Measurements from ENCODE around the gene KCNQ5.

The KCNQ5 gene

DNA sequence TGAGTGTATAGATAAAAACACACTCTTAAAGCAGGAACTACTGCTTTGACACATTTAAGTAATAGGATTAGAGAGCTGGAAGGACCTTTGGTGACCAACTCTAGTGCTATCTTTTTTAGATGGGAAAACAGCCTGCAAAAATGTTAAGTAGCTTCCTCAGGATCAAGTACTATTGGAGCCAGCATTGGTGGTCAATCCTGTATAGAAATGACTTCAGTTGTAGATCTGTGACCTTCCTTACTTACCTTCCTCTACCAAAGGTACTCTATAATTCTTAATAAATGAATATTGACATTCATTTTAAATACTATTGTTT is 18.7 kb downstream of the KCNQ5 start:
- DNase-seq, result no peak

- peak; percentile 27 for DNase-seq
Observed at GRCh38 chr6:72642435-72642834, 20.6 kb downstream of the KCNQ5 start.

- DNase-seq, result no peak
Observed at GRCh38 chr6:72643214-72643613, 21.4 kb downstream of the KCNQ5 start.

DNA sequence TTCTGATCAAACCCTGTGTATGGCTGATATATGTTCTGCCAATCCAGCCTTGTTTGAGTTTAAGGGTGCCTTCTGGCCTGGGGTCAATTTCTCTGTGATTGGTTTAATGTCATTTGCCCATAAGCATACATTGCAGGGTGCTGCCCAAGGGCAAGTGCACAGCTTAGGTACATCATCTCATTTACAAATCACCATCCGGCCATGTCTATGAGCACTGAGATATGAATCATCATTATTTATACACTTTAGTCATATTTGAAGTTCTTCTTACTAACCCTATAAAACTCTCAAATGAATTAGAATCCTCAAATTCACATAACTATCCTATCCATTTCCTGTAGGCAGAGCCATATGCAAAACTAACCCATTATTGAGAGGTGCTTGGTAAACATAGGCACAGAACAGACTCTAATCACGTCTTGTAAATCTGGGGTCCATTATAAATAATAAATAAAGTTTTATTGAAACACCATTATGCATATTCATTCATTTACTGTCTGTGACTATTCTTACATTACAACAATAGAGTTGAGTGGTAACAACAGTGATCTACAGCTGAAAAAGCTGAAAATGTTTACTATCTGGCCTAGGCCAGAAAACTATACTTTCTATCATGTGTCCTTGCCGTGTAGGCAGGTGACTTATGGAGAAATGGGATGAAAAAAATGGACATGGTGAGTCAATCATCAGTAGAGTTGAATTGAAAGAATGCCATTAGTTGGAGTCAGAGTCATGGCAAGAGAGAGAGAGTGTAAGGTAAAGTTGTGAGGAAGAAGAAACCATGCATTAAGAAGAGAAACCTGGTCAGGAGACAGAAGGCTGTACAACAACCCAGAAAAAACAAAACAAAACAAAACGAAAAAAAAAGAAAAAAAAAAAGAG is 25.0 kb downstream of the KCNQ5 start:
- DNase-seq, result no peak

GRCh38 chr6:72647489-72647888 is 25.6 kb downstream of the KCNQ5 start:
- DNase-seq, result no peak

GRCh38 chr6:72649032-72649984 is 27.4 kb downstream of the KCNQ5 start:
- peak; percentile 33 for DNase-seq

- no peak for DNase-seq
Observed at GRCh38 chr6:72650081-72650745, 28.3 kb downstream of the KCNQ5 start.

DNA sequence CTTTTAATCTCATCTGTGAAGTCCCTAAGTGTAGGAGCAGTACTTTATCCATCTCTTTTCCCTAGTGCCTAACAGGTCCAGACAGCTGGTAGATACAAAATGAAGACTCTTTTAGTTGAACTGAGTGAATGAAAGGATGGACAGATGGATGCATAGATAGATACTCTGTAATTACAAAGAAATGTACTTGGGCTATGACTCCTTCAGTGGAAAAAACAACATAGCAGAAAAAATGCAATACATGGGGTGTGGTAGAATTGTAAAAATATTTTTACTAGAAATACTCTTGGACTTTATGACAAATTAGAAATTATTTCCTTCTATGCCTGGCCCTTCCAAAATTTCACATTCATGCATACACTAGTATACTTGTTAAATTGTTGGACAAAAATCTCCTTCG is 29.3 kb downstream of the KCNQ5 start:
- no peak for DNase-seq

- no peak for DNase-seq
Observed at GRCh38 chr6:72651967-72652956, 30.4 kb downstream of the KCNQ5 start.

DNA sequence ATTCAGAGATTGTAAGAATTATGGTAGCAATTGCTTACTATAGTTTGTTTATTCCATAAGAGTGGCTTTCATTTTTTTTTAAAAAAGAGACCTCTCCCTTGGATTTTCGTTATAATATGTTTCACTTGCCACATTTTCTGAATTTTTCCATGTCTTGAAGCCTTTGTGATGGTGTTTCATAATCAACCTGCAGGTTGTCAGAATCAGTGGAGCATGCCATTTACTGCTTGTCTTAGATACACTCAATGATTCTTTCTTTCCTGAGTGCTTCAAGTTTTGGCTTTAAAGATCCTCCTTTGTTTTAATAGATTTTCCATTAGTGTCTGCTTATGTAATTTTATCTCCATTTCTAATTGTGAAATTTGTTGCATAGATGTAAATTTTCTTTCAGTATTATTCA is 31.2 kb downstream of the KCNQ5 start:
- no peak for DNase-seq

- no peak for DNase-seq
Observed at GRCh38 chr6:72654071-72654621, 32.3 kb downstream of the KCNQ5 start.

GRCh38 chr6:72657407-72658197 is 35.7 kb downstream of the KCNQ5 start:
- DNase-seq, result no peak

DNA sequence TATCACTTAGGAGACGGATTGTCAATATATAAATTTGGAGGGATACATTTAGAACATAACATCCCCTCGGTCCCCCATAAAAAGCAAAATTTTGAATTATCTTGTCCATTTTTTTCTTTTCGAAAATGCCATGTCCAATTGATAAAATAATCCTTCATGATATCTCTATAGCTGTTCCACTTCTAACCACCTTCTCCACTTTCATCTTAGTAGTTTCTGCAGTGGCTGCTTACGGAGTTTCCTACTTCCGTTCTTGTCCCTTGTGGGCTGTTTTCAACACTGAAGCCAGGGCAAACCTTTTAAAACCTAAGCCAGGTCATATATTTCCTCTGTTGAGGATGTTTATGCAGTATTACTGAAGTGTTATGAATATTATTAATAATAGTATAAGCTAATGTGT is 37.9 kb downstream of the KCNQ5 start:
- DNase-seq, result no peak

DNA sequence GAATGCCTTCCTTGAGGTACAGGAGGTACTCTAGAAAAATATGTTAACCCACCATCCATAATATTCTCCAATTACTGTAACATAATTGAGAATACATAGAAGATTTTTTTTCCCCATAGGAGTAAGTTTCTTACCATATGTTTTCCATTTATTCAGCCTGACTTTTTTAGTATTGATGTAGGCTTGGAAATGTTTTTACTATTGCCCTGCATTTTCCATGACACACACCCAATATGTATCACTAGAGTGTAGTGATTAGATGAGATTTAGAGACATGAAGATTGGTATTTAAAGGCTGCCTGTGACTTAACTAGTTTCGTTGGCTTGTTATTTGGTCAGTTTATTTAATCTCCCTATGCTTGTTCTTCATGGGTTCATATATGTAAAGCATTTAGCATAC is 39.5 kb downstream of the KCNQ5 start:
- no peak for DNase-seq

GRCh38 chr6:72665599-72665998 is 43.7 kb downstream of the KCNQ5 start:
- DNase-seq, result no peak

GRCh38 chr6:72669324-72669723 is 47.5 kb downstream of the KCNQ5 start:
- no peak for DNase-seq

GRCh38 chr6:72672906-72673305 is 51.0 kb downstream of the KCNQ5 start:
- no peak for DNase-seq

DNA sequence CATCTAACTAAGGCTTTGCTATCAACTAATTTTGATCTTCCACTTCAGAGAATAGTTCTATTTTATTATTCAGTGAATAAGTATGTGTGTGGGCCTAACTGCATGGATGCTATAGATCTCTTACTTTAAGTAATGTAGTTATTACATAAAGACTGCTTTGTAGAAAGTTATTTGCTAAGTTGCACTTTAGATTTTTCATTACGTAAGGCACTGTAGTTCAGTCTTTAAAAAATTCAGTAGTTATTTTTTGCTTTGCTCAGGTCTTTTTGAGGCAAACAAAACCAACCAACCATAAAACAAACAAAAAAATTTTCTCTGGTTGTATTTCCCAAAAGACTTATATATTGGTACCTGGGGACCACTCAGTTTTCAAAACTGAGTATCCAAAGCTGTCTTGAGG is 53.0 kb downstream of the KCNQ5 start:
- DNase-seq, result no peak

- DNase-seq, result peak; percentile 3
Observed at GRCh38 chr6:72675396-72675795, 53.5 kb downstream of the KCNQ5 start.

DNA sequence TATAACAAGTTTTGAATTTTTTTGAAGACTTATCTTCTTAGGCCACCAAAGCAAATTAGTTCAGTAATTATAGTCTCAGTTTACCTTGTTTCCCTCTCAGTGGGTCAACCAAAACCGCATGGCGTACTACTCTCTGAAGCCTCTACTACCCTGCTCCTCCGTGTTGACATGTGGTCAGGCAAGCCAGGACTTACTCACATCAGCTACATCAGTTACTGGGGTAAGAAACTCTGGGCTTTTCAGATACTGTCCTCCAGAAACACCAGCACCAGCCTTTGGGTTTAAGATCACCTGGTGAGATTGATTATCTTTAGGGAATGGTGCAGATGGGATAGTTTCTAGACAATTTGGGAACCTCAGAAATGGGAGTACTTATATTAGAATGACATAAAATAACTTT is 55.1 kb downstream of the KCNQ5 start:
- no peak for DNase-seq

GRCh38 chr6:72677740-72678139 is 55.9 kb downstream of the KCNQ5 start:
- DNase-seq, result no peak
